ENCODE results near the gene PDE2A. TPM values are rescaled to one million over a fixed set of nuclear protein-coding genes. Genes with fewer than 3 reads are reported as not detected.

PDE2A gene
- total and polyA plus RNA-seq, 2 experiments from 2014 or later = 0.60 to 2.2 TPM

DNA sequence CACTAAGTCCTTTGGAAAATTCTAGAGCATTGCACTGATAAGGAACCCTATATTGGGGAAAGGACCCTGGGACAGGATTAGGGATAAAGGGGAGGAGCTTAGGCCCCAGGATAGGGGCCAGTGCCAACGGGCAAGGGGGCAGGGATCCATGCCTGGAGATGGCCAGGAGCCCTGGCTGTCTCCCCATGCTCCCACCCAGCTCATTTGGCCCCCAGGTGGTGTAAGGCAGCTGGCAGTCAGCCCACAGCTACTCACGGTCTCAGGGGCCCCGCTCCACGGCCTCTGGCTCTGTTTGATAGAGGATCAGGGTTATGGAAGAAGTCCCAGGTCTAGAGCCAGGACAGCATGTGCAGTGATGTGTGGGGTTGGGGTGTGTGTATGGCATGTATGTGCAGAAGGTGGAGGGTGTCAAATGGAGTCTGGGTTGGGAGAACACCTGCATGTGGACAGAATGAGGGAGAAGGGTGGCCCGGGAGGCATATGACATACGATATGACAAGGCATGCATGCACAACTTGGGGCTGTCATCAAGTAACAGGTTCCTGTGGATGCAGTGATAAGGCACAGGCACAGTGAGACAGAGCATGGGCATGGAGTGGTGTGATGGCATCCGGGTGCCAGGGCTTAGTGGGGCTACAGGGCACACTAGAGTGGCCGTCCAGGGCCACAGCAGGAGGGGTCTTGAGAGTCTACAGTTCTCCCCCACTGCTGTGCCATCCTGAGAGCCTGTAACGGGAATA, 18.4 kb upstream of the PDE2A start:
- Histone ChIP-seq H3K79me2 (no peaks in the 10 kb centered on the region), H3K9me3 (ENCODE audit: low read depth) (no peaks in the 10 kb centered on the region), H3K27me3 (no peaks in the 10 kb centered on the region), H2AFZ (no peak overlapping the region), H3K4me3 (no peak overlapping the region), H3K36me3 (replicated peaks; ENCODE audit: insufficient read depth, low read depth) (no peaks in the 10 kb centered on the region), H4K20me1 (ENCODE audit: insufficient read depth, poor library complexity, severe bottlenecking) (no peaks in the 10 kb centered on the region), H3K4me2 (no peak overlapping the region), H3K27ac (no peak overlapping the region), H3K4me1 (ENCODE audit: insufficient read depth) (no peaks in the 10 kb centered on the region), H3K9me2 (replicated peaks; ENCODE audit: insufficient read depth) (no peaks in the 10 kb centered on the region)
- DNase-seq (ENCODE audit: low spot score) = no peak
- TF ChIP-seq EZH2phosphoT487 (IDR thresholded peaks at IDR 0.05; ENCODE audit: low read depth, severe bottlenecking, unreplicated experiment) = no peak
- TF ChIP-seq, protein P1, sequence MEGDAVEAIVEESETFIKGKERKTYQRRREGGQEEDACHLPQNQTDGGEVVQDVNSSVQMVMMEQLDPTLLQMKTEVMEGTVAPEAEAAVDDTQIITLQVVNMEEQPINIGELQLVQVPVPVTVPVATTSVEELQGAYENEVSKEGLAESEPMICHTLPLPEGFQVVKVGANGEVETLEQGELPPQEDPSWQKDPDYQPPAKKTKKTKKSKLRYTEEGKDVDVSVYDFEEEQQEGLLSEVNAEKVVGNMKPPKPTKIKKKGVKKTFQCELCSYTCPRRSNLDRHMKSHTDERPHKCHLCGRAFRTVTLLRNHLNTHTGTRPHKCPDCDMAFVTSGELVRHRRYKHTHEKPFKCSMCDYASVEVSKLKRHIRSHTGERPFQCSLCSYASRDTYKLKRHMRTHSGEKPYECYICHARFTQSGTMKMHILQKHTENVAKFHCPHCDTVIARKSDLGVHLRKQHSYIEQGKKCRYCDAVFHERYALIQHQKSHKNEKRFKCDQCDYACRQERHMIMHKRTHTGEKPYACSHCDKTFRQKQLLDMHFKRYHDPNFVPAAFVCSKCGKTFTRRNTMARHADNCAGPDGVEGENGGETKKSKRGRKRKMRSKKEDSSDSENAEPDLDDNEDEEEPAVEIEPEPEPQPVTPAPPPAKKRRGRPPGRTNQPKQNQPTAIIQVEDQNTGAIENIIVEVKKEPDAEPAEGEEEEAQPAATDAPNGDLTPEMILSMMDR (IDR thresholded peaks at IDR 0.05; ENCODE audit: poor library complexity) = no peak
- TF ChIP-seq EZH2 (IDR thresholded peaks at IDR 0.05; ENCODE audit: borderline replicate concordance) = no peak
- 96% methylated on average over 9 of the region's 9 CpGs for WGBS (ENCODE audit: low lambda C conversion rate, missing lambda C conversion rate)

DNA sequence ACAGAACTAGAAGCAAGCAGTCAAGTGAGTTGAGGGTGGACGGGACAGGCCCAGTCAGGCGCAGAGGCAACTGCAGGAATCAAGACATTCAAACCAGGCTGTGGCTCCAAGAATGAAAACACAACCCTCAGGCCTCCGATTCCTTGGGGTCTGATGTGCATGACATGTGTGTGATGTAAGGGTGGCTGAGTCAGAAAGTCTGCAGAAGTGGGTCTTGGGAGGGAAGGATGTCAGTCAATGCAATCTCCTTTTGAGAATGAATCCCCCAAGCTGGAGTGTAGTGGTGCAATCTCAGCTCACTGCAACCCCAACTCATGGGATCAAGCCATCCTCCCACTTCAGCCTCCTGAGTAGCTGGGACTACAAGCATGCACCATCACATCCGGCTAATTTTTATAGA, 15.9 kb upstream of the PDE2A start:
- Histone ChIP-seq H2AFZ (no peak overlapping the region), H3K27ac (no peak overlapping the region), H3K4me1 (ENCODE audit: insufficient read depth) (peaks cover 5% of the 10 kb centered on the region), H3K4me3 (no peak overlapping the region), H3K27me3 (no peaks in the 10 kb centered on the region), H3K79me2 (no peaks in the 10 kb centered on the region), H3K9me3 (ENCODE audit: low read depth) (no peaks in the 10 kb centered on the region), H3K9me2 (replicated peaks; ENCODE audit: insufficient read depth) (no peaks in the 10 kb centered on the region), H3K36me3 (replicated peaks; ENCODE audit: insufficient read depth, low read depth) (no peaks in the 10 kb centered on the region), H3K4me2 (no peak overlapping the region), H4K20me1 (ENCODE audit: insufficient read depth, poor library complexity, severe bottlenecking) (no peaks in the 10 kb centered on the region)
- no peak for DNase-seq (ENCODE audit: low spot score)
- no peak for TF ChIP-seq EZH2phosphoT487 (IDR thresholded peaks at IDR 0.05; ENCODE audit: low read depth, severe bottlenecking, unreplicated experiment)
- TF ChIP-seq, protein P1 (IDR thresholded peaks at IDR 0.05; ENCODE audit: poor library complexity) = no peak
- no peak for TF ChIP-seq EZH2 (IDR thresholded peaks at IDR 0.05; ENCODE audit: borderline replicate concordance)
- WGBS (ENCODE audit: low lambda C conversion rate, missing lambda C conversion rate) = 100% methylated on average over 4 of the region's 4 CpGs

DNA sequence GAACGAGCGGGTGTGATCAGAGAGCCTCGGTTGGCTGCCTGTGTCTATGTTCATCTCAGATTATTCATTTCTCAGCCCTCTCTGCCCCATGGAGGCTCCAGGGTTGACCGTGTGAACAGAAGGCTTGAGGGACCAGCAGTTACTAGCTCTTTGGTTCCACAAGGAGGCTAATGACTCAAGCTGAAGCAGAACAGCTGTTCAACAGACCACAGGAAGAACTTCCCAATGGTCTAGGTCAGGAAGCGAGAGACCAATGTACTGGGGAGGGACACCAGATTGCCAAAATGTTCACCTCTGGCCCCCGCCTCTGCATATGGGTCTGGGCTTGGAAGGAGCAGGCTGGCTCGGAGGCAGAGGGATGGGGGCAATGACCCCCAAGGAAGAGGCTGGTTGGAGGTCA, 14.7 kb upstream of the PDE2A start:
- Histone ChIP-seq H3K79me2 (no peaks in the 10 kb centered on the region), H3K4me1 (ENCODE audit: insufficient read depth) (peaks cover 5% of the 10 kb centered on the region), H3K9me3 (ENCODE audit: low read depth) (no peaks in the 10 kb centered on the region), H3K36me3 (replicated peaks; ENCODE audit: insufficient read depth, low read depth) (no peaks in the 10 kb centered on the region), H3K27ac (no peak overlapping the region), H3K27me3 (no peaks in the 10 kb centered on the region), H3K9me2 (replicated peaks; ENCODE audit: insufficient read depth) (no peaks in the 10 kb centered on the region), H2AFZ (no peak overlapping the region), H3K4me3 (no peak overlapping the region), H3K4me2 (no peak overlapping the region), H4K20me1 (ENCODE audit: insufficient read depth, poor library complexity, severe bottlenecking) (no peaks in the 10 kb centered on the region)
- TF ChIP-seq EZH2 (IDR thresholded peaks at IDR 0.05; ENCODE audit: borderline replicate concordance) (no peak), EZH2phosphoT487 (IDR thresholded peaks at IDR 0.05; ENCODE audit: low read depth, severe bottlenecking, unreplicated experiment) (no peak)
- TF ChIP-seq, protein P1 (IDR thresholded peaks at IDR 0.05; ENCODE audit: poor library complexity) = no peak
- DNase-seq (ENCODE audit: low spot score) = no peak
- 93% methylated on average over 7 of the region's 7 CpGs for WGBS (ENCODE audit: low lambda C conversion rate, missing lambda C conversion rate)
